OCI-LY1 (cell line): ENCODE results near the gene RHAG.
A peak's percentile ranks its signal among the peaks of the same experiment; 100 is the strongest.
"Not testable (repeated sequence)": the region's sequence is repeated elsewhere in the genome, so short reads cannot be mapped to it uniquely, and the experiment has no call there.

ENCODE experiments used
- H2AFZ ChIP-seq: fragments of 200-600 bp; sonication (generic), shearing (Covaris generic); 2 replicates; pipeline ENCODE4 v1.6.0; 2014; ENCODE audit warnings: antibody characterized with exemption, mild to moderate bottlenecking, low read length
- H3F3A ChIP-seq: fragments of 200-600 bp; sonication (generic), shearing (Covaris generic); 2 replicates; pipeline ENCODE4 v1.6.0; 2014; ENCODE audit warnings: mild to moderate bottlenecking, antibody characterized with exemption, low read length, moderate library complexity; ENCODE audit not compliant: insufficient read depth
- H3K27ac ChIP-seq: fragments of 200-600 bp; sonication (generic); 2 replicates; pipeline ENCODE4 v1.5.1; 2014; ENCODE audit warnings: low read length, mixed run types, mild to moderate bottlenecking, low read depth; ENCODE audit not compliant: poor library complexity, severe bottlenecking
- H3K27me3 ChIP-seq: fragments of 200-600 bp; sonication (generic); 2 replicates; pipeline ENCODE4 v1.6.0; 2014; ENCODE audit warnings: antibody characterized with exemption, mild to moderate bottlenecking, low read length, moderate library complexity; ENCODE audit not compliant: insufficient read depth
- H3K36me3 ChIP-seq: fragments of 200-600 bp; sonication (generic); 2 replicates; pipeline ENCODE4 v1.6.1; 2014; ENCODE audit warnings: mild to moderate bottlenecking, antibody characterized with exemption, low read length, moderate library complexity, mixed read lengths; ENCODE audit not compliant: insufficient read depth
- H3K4me1 ChIP-seq: fragments of 200-600 bp; sonication (generic); 2 replicates; pipeline ENCODE4 v1.5.1; 2014; ENCODE audit warnings: mild to moderate bottlenecking, low read length, moderate library complexity; ENCODE audit not compliant: insufficient read depth, severe bottlenecking
- H3K4me2 ChIP-seq: fragments of 200-600 bp; sonication (generic), shearing (Covaris generic); 2 replicates; pipeline ENCODE4 v1.6.1; 2014; ENCODE audit warnings: low read length
- H3K4me3 ChIP-seq: fragments of 200-600 bp; sonication (generic); 2 replicates; pipeline ENCODE4 v1.5.1; 2014; ENCODE audit warnings: low read length, low read depth, mild to moderate bottlenecking, mixed read lengths; ENCODE audit not compliant: poor library complexity, severe bottlenecking
- H3K79me2 ChIP-seq: fragments of 200-600 bp; shearing (Covaris generic); 2 replicates; pipeline ENCODE4 v1.6.1; 2016; ENCODE audit warnings: mixed run types, low read length, mixed read lengths; ENCODE audit not compliant: insufficient read depth
- H3K9ac ChIP-seq: fragments of 200-600 bp; sonication (generic), shearing (Covaris generic); 2 replicates; pipeline ENCODE4 v1.6.1; 2014; ENCODE audit warnings: mild to moderate bottlenecking, low read length, mixed read lengths
- H3K9me2 ChIP-seq: fragments of 200-600 bp; sonication (generic), shearing (Covaris generic); 2 replicates; pipeline ENCODE4 v1.6.1; 2014; ENCODE audit warnings: low read depth, mild to moderate bottlenecking, low read length, mixed read lengths
- H3K9me3 ChIP-seq: fragments of 200-600 bp; shearing (Covaris generic); 2 replicates; pipeline ENCODE4 v1.6.1; 2014; ENCODE audit warnings: low read length, mixed read lengths
- H4K20me1 ChIP-seq: fragments of 200-600 bp; sonication (generic), shearing (Covaris generic); 2 replicates; pipeline ENCODE4 v1.6.0; 2016; ENCODE audit warnings: mild to moderate bottlenecking, low read length; ENCODE audit not compliant: insufficient read depth
- CTCF ChIP-seq: fragments of 200-600 bp; sonication (generic), shearing (Covaris generic); IDR thresholded peaks from 2 replicates; pipeline ENCODE4 v1.5.1; 2017; ENCODE audit warnings: mild to moderate bottlenecking, antibody characterized with exemption, low read length, moderate library complexity, mixed read lengths
- EZH2 ChIP-seq: fragments of 200-600 bp; sonication (generic), shearing (Covaris generic); IDR thresholded peaks from 2 replicates; pipeline ENCODE4 v1.8.0; 2017; ENCODE audit warnings: borderline replicate concordance, mixed run types, mild to moderate bottlenecking, antibody characterized with exemption, low read length, moderate library complexity, mixed read lengths

RHAG gene

GRCh38 chr6:49607391-49607982 is 29.2 kb downstream of the RHAG start:
- no peaks in the 10 kb centered on the region for H3K79me2 ChIP-seq
- no peak; the same call in 1 of the 2 replicates for TF ChIP-seq CTCF
- TF ChIP-seq EZH2, result no peak
- no peaks in the 10 kb centered on the region for H3K4me1 ChIP-seq
- no peaks in the 10 kb centered on the region for H4K20me1 ChIP-seq
- H3K4me3 ChIP-seq, result no peak overlapping the region
- no peaks in the 10 kb centered on the region for H3K9me2 ChIP-seq
- H3K27ac ChIP-seq, result no peak overlapping the region
- no peaks in the 10 kb centered on the region for H3K27me3 ChIP-seq
- H2AFZ ChIP-seq, result no peak overlapping the region
- H3F3A ChIP-seq, result no peaks in the 10 kb centered on the region
- no peaks in the 10 kb centered on the region for H3K9me3 ChIP-seq
- H3K9ac ChIP-seq, result no peak overlapping the region
- no peaks in the 10 kb centered on the region for H3K36me3 ChIP-seq
- no peak overlapping the region for H3K4me2 ChIP-seq

- Histone ChIP-seq H3K9me3 (no peaks in the 10 kb centered on the region), H3K27ac (no peak overlapping the region), H3K27me3 (no peaks in the 10 kb centered on the region), H3K36me3 (no peaks in the 10 kb centered on the region), H3K4me3 (no peak overlapping the region), H3K4me2 (no peak overlapping the region), H3K4me1 (no peaks in the 10 kb centered on the region), H3F3A (no peaks in the 10 kb centered on the region), H3K9me2 (no peaks in the 10 kb centered on the region), H4K20me1 (no peaks in the 10 kb centered on the region), H3K9ac (no peak overlapping the region), H2AFZ (no peak overlapping the region), H3K79me2 (no peaks in the 10 kb centered on the region)
- TF ChIP-seq CTCF (peak; percentile 77), EZH2 (no peak)
Measured at GRCh38 chr6:49606721-49607390, 29.8 kb downstream of the RHAG start.

- not testable (repeated sequence) for H3F3A ChIP-seq, H4K20me1 ChIP-seq, H3K79me2 ChIP-seq, H3K4me2 ChIP-seq, H2AFZ ChIP-seq, H3K9me2 ChIP-seq, H3K27ac ChIP-seq, H3K4me1 ChIP-seq, H3K4me3 ChIP-seq, H3K9me3 ChIP-seq, H3K9ac ChIP-seq, H3K27me3 ChIP-seq, H3K36me3 ChIP-seq
Measured at GRCh38 chr6:49604080-49604479, 32.6 kb downstream of the RHAG start.

- not testable (repeated sequence) for H3K79me2 ChIP-seq, H4K20me1 ChIP-seq, H3K27me3 ChIP-seq, H3K9ac ChIP-seq, H3K27ac ChIP-seq, H3K36me3 ChIP-seq, H3F3A ChIP-seq, H3K4me1 ChIP-seq, H3K4me2 ChIP-seq, H3K4me3 ChIP-seq, H2AFZ ChIP-seq, H3K9me2 ChIP-seq, H3K9me3 ChIP-seq
Measured at GRCh38 chr6:49587262-49587661, 49.4 kb downstream of the RHAG start.
